Calu3 (cell line): ENCODE results near the gene ACAP1. TPM values are rescaled to one million over a fixed set of nuclear protein-coding genes. Genes with fewer than 3 reads are reported as not detected.
A peak's percentile ranks its signal among the peaks of the same experiment; 100 is the strongest.

Experiments
- BruUV-seq: library from RNA; stranded (reverse); fragments of 400-500 nt; replicated peaks from 2 replicates; lab custom pipeline; 2021; lab: Mats Ljungman, UMichigan
- CTCF ChIA-PET: fragments of 300-600 bp; sonication (Branson Sonifier 250); formaldehyde crosslinking; loops from one replicate; lab custom pipeline; 2022; ENCODE audit warnings: antibody characterized with exemption; lab: Charles Lee
- DNase-seq: peaks from one replicate; pipeline ENCODE4 v3.0.0; 2022
- H3K27ac Mint-ChIP-seq: one replicate; pipeline ENCODE4 v1.8.0; 2022; ENCODE audit warnings: mixed read lengths; ENCODE audit not compliant: unreplicated experiment
- H3K27me3 Mint-ChIP-seq: one replicate; pipeline ENCODE4 v1.8.0; 2022; ENCODE audit warnings: mixed read lengths; ENCODE audit not compliant: unreplicated experiment
- H3K36me3 Mint-ChIP-seq: one replicate; pipeline ENCODE4 v1.8.0; 2022; ENCODE audit warnings: mild to moderate bottlenecking, moderate library complexity, mixed read lengths; ENCODE audit not compliant: insufficient read depth, unreplicated experiment
- H3K4me1 Mint-ChIP-seq: one replicate; pipeline ENCODE4 v1.8.0; 2022; ENCODE audit warnings: mild to moderate bottlenecking, low read depth, mixed read lengths; ENCODE audit not compliant: unreplicated experiment
- H3K4me3 Mint-ChIP-seq: one replicate; pipeline ENCODE4 v1.8.0; 2022; ENCODE audit warnings: mild to moderate bottlenecking, low read depth, moderate library complexity, mixed read lengths; ENCODE audit not compliant: unreplicated experiment
- H3K9me3 Mint-ChIP-seq: one replicate; pipeline ENCODE4 v1.8.0; 2022; ENCODE audit warnings: low read depth, mixed read lengths; ENCODE audit not compliant: unreplicated experiment
- intact Hi-C: fragments of 100-400 bp; cut with micrococcal nuclease; formaldehyde crosslinking; loops from one replicate; pipeline ENCODE4 v1.10.0; 2022; ENCODE audit not compliant: unreplicated experiment
- total RNA-seq: library from RNA; stranded (reverse); gene quantifications from 2 replicates; pipeline ENCODE4 v1.2.3, GENCODE V29; 2022
- TF ChIP-seq, protein P1 (sequence below): fragments of 200-600 bp; IDR thresholded peaks from one replicate; pipeline ENCODE4 v1.8.0; 2022; ENCODE audit warnings: antibody characterized with exemption; ENCODE audit not compliant: unreplicated experiment

The ACAP1 gene
- total RNA-seq, 1 experiment from 2014 or later: not detected

DNA sequence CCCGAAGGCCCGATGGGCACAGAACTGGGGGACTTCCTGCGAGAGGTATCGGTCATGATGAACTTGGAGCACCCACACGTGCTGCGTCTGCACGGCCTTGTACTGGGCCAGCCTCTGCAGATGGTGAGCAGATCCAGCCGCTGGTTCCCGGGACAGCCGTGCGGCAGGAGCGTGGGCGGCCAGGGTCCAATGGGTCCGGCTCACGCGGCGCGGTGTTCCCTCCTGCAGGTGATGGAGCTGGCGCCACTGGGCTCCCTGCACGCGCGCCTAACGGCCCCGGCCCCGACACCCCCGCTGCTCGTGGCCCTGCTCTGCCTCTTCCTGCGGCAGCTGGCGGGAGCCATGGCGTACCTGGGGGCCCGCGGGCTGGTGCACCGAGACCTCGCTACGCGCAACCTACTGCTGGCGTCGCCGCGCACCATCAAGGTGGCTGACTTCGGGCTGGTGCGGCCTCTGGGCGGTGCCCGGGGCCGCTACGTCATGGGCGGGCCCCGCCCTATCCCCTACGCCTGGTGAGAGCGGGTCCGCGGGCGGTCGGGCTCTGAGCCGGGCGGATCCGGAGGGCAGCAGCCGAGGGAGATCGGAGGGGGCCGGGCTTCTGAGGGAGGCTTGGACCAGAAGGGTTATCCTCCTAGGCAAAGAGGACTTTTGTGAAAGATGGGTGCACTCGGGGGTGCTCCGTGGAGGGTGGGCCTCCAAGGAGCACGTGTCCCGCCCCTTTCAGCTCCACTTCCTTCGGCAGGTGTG is 47.6 kb downstream of the ACAP1 start:
- no peak for DNase-seq
- Mint-ChIP-seq H3K4me3 (no peak overlapping the region), H3K36me3 (peaks cover 49% of the 10 kb centered on the region), H3K27me3 (no peaks in the 10 kb centered on the region), H3K4me1 (peaks cover 8% of the 10 kb centered on the region), H3K9me3 (no peaks in the 10 kb centered on the region), H3K27ac (no peak overlapping the region)
- CTCF ChIA-PET: no interaction called here
- BruUV-seq: no TSS peak
- TF ChIP-seq, protein P1, sequence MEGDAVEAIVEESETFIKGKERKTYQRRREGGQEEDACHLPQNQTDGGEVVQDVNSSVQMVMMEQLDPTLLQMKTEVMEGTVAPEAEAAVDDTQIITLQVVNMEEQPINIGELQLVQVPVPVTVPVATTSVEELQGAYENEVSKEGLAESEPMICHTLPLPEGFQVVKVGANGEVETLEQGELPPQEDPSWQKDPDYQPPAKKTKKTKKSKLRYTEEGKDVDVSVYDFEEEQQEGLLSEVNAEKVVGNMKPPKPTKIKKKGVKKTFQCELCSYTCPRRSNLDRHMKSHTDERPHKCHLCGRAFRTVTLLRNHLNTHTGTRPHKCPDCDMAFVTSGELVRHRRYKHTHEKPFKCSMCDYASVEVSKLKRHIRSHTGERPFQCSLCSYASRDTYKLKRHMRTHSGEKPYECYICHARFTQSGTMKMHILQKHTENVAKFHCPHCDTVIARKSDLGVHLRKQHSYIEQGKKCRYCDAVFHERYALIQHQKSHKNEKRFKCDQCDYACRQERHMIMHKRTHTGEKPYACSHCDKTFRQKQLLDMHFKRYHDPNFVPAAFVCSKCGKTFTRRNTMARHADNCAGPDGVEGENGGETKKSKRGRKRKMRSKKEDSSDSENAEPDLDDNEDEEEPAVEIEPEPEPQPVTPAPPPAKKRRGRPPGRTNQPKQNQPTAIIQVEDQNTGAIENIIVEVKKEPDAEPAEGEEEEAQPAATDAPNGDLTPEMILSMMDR: no peak
- intact Hi-C loops: no loop called here

DNA sequence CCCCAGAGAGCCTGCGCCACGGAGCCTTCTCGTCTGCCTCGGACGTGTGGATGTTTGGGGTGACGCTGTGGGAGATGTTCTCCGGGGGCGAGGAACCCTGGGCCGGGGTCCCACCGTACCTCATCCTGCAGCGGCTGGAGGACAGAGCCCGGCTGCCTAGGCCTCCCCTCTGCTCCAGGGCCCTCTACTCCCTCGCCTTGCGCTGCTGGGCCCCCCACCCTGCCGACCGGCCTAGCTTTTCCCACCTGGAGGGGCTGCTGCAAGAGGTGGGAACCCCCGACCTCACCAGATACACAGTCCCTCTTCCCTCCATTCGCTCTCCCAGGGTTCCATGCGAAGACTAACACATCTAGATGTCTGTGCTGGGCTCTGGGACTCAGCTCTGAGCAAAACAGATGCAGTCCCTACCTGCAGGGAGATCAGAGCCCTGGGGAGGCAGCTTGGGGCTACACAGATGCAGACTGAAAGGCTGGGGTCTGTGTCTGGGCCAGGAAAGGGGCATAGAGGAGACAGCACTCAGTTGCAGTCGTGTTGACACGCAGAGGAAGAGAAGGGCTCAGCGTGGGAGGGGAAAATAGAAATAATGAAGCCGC is 48.3 kb downstream of the ACAP1 start:
- no peak for DNase-seq
- CTCF ChIA-PET: no interaction called here
- no peak overlapping the region for H3K4me3 Mint-ChIP-seq
- intact Hi-C loops: no loop called here
- H3K27me3 Mint-ChIP-seq: no peaks in the 10 kb centered on the region
- TF ChIP-seq, protein P1: no peak
- no peaks in the 10 kb centered on the region for H3K9me3 Mint-ChIP-seq
- H3K36me3 Mint-ChIP-seq: peaks cover 49% of the 10 kb centered on the region
- no peak overlapping the region for H3K27ac Mint-ChIP-seq
- no TSS peak for BruUV-seq
- peaks cover 8% of the 10 kb centered on the region for H3K4me1 Mint-ChIP-seq

DNA sequence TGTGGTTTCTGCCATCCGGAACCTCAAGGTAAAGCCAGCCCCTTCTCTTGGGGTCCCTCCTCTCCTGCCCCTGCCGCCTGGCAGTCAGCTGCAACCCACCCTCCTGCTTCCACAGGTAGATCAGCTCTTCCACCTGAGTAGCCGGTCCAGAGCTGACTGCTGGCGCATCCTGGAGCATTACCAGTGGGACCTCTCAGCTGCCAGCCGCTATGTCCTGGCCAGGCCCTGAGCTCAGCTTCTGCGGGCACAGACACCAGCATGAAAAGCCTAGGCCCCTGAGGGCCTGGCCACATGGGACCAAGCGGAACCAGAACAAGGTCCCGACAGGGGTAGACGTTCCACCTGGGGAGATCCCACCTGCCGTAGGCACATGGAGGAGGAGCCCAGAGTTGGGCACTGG is 52.5 kb downstream of the ACAP1 start:
- TF ChIP-seq, protein P1: no peak
- no peaks in the 10 kb centered on the region for H3K4me1 Mint-ChIP-seq
- CTCF ChIA-PET: no interaction called here
- no TSS peak for BruUV-seq
- no peaks in the 10 kb centered on the region for H3K9me3 Mint-ChIP-seq
- intact Hi-C loops: no loop called here
- no peaks in the 10 kb centered on the region for H3K27me3 Mint-ChIP-seq
- H3K4me3 Mint-ChIP-seq: no peak overlapping the region
- peaks cover 34% of the 10 kb centered on the region for H3K36me3 Mint-ChIP-seq
- no peak overlapping the region for H3K27ac Mint-ChIP-seq
- DNase-seq: no peak

DNA sequence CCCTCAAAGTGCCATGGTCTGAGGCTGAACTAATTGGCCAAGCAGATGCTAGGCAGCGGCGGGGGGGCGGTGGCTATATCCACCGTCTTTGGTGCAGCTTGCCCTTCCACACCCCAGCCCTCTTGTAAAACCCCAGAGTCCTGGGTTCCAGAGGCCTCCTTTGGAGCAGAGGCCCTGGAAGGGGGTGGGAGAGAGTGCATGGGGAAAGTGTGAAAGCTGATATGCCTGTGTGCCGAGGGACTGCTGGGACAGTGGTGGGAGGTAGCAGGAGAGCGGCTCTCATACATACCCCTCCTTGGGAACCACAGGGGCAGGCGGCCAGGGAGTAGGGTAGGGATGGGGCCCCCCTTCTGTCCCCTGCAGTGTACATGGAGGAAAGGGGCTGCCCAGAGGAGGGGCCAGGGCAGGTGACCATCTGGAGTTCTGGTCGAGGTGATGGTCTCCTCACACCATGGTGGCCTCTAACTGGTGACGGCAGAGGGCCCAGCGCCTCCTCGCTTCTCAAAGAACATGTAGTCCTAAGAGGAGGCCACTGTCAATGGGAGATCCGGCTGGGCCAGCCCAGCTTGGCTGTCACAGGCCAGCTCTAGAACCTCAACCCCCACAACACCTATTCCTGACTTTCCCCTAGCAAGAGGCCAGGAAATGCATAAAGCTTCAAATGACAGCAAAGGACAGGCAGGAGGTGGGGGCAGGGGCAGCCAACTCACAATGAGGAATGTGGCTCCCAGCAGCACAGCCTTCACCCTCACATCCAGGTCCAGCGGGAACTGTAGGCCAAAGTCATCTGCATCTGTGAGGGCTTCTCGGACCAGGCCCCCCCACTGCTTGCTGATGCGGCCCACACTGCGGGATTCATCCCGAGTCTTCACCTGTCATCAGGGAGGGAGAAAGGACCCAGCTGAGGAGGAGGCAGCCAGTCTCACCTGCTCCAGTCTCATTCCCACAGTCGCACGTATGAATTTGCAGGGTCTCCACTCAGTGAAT is 53.9 kb downstream of the ACAP1 start:
- TSS peak; percentile 13 for BruUV-seq
- intact Hi-C loops: no loop called here
- no peak overlapping the region for H3K4me3 Mint-ChIP-seq
- TF ChIP-seq, protein P1: no peak
- H3K36me3 Mint-ChIP-seq: peaks cover 37% of the 10 kb centered on the region
- CTCF ChIA-PET: no interaction called here
- peaks cover 7% of the 10 kb centered on the region for H3K4me1 Mint-ChIP-seq
- no peaks in the 10 kb centered on the region for H3K27me3 Mint-ChIP-seq
- DNase-seq: no peak
- no peak overlapping the region for H3K27ac Mint-ChIP-seq
- H3K9me3 Mint-ChIP-seq: no peaks in the 10 kb centered on the region
